HG03457 (cell line): Measurements from ENCODE around the gene CNGA2.

ENCODE experiments used
- ATAC-seq: cut with Tn5 transposase; IDR thresholded peaks from one replicate; pipeline ENCODE4 v1.9.1; 2021; ENCODE audit warnings: moderate number of reproducible peaks; ENCODE audit not compliant: unreplicated experiment

Gene CNGA2

GRCh38 chrX:151750511-151750910 lies 16.0 kb downstream of the CNGA2 start:
- ATAC-seq, result no peak

GRCh38 chrX:151752847-151753246 lies 18.3 kb downstream of the CNGA2 start:
- no peak for ATAC-seq

- ATAC-seq, result no peak
Observed at GRCh38 chrX:151753313-151754046, 18.9 kb downstream of the CNGA2 start.

- no peak for ATAC-seq
Observed at GRCh38 chrX:151754047-151754429, 19.5 kb downstream of the CNGA2 start.

GRCh38 chrX:151754641-151755215 lies 20.2 kb downstream of the CNGA2 start:
- ATAC-seq, result no peak

- no peak for ATAC-seq
Observed at GRCh38 chrX:151759041-151759708, 24.6 kb downstream of the CNGA2 start.

- no peak for ATAC-seq
Observed at GRCh38 chrX:151762802-151763201, 28.3 kb downstream of the CNGA2 start.

GRCh38 chrX:151763711-151764110 lies 29.2 kb downstream of the CNGA2 start:
- no peak for ATAC-seq

GRCh38 chrX:151765026-151765425 lies 30.5 kb downstream of the CNGA2 start:
- ATAC-seq, result no peak

- no peak for ATAC-seq
Observed at GRCh38 chrX:151771726-151772125, 37.2 kb downstream of the CNGA2 start.

- ATAC-seq, result no peak
Observed at GRCh38 chrX:151773434-151773833, 38.9 kb downstream of the CNGA2 start.

- ATAC-seq, result no peak
Observed at GRCh38 chrX:151774421-151774820, 39.9 kb downstream of the CNGA2 start.

- ATAC-seq, result no peak
Observed at GRCh38 chrX:151776181-151776731, 41.7 kb downstream of the CNGA2 start.

- ATAC-seq, result no peak
Observed at GRCh38 chrX:151776936-151777335, 42.4 kb downstream of the CNGA2 start.

- ATAC-seq, result no peak
Observed at GRCh38 chrX:151779258-151779657, 44.7 kb downstream of the CNGA2 start.

- no peak for ATAC-seq
Observed at GRCh38 chrX:151780621-151781020, 46.1 kb downstream of the CNGA2 start.

GRCh38 chrX:151789179-151789800 lies 54.7 kb downstream of the CNGA2 start:
- no peak for ATAC-seq

- no peak for ATAC-seq
Observed at GRCh38 chrX:151790481-151791160, 56.1 kb downstream of the CNGA2 start.

- no peak for ATAC-seq
Observed at GRCh38 chrX:151791961-151792360, 57.4 kb downstream of the CNGA2 start.

- no peak for ATAC-seq
Observed at GRCh38 chrX:151792505-151792904, 58.0 kb downstream of the CNGA2 start.

GRCh38 chrX:151793886-151794285 lies 59.3 kb downstream of the CNGA2 start:
- ATAC-seq, result no peak
